GM23338 (cell line): ENCODE results near the gene LCE1F. TPM values are rescaled to one million over a fixed set of nuclear protein-coding genes. Genes with fewer than 3 reads are reported as not detected.
A peak's percentile ranks its signal among the peaks of the same experiment; 100 is the strongest.

Source experiments
- ATAC-seq: fragments of 200-7000 bp; cut with Tn5 transposase; 3 replicates; pipeline ENCODE4 v1.9.1; 2020
- DNase-seq: peaks from one replicate; pipeline ENCODE4 v3.0.0-alpha.2; 2015; ENCODE audit warnings: low spot score
- H2AFZ ChIP-seq: fragments of 200-600 bp; sonication (generic); 2 replicates; pipeline ENCODE4 v1.8.0; 2016; ENCODE audit warnings: antibody characterized with exemption, mild to moderate bottlenecking, moderate library complexity
- H3F3A ChIP-seq: fragments of 200-600 bp; sonication (generic); replicated peaks from 2 replicates; pipeline ENCODE4 v1.8.0; 2017; ENCODE audit warnings: antibody characterized with exemption, mixed run types, low read depth
- H3K27ac ChIP-seq: fragments of 200-600 bp; sonication (generic); 2 replicates; pipeline ENCODE4 v1.6.1; 2016; ENCODE audit warnings: low read depth
- H3K27me3 ChIP-seq: fragments of 200-600 bp; sonication (generic); 2 replicates; pipeline ENCODE4 v1.8.0; 2016; ENCODE audit warnings: mild to moderate bottlenecking, mixed run types, moderate library complexity; ENCODE audit not compliant: insufficient read depth
- H3K36me3 ChIP-seq: fragments of 200-600 bp; sonication (generic); 2 replicates; pipeline ENCODE4 v1.8.0; 2016; ENCODE audit warnings: mild to moderate bottlenecking; ENCODE audit not compliant: insufficient read depth
- H3K4me1 ChIP-seq: fragments of 200-600 bp; sonication (generic); 2 replicates; pipeline ENCODE4 v1.8.0; 2016; ENCODE audit warnings: mild to moderate bottlenecking, moderate library complexity; ENCODE audit not compliant: insufficient read depth
- H3K4me2 ChIP-seq: fragments of 200-600 bp; sonication (generic); 2 replicates; pipeline ENCODE4 v1.7.1; 2017; ENCODE audit warnings: mixed run types
- H3K4me3 ChIP-seq: fragments of 200-600 bp; sonication (generic); 2 replicates; pipeline ENCODE4 v1.6.1; 2016; ENCODE audit warnings: mixed run types
- H3K79me2 ChIP-seq: fragments of 200-600 bp; sonication (generic); replicated peaks from 2 replicates; pipeline ENCODE4 v1.8.0; 2017; ENCODE audit warnings: mild to moderate bottlenecking; ENCODE audit not compliant: insufficient read depth
- H3K9me2 ChIP-seq: fragments of 200-600 bp; sonication (generic); 2 replicates; pipeline ENCODE4 v1.8.0; 2017; ENCODE audit not compliant: insufficient read depth
- H4K20me1 ChIP-seq: fragments of 200-600 bp; sonication (generic); replicated peaks from 2 replicates; pipeline ENCODE4 v1.8.0; 2017; ENCODE audit warnings: mild to moderate bottlenecking; ENCODE audit not compliant: insufficient read depth
- H3K27ac Mint-ChIP-seq: 2 replicates; pipeline ENCODE4 v1.8.0; 2020; ENCODE audit warnings: inconsistent platforms, mild to moderate bottlenecking, moderate library complexity, mixed read lengths
- H3K27me3 Mint-ChIP-seq: 3 replicates; pipeline ENCODE4 v1.8.0; 2022; ENCODE audit warnings: low read depth, mild to moderate bottlenecking, moderate library complexity, mixed read lengths, inconsistent platforms; ENCODE audit not compliant: insufficient read depth, poor library complexity
- H3K36me3 Mint-ChIP-seq: 3 replicates; pipeline ENCODE4 v1.8.0; 2021; ENCODE audit warnings: low read depth, mild to moderate bottlenecking, inconsistent platforms, moderate library complexity, mixed read lengths
- H3K4me1 Mint-ChIP-seq: 3 replicates; pipeline ENCODE4 v1.8.0; 2020; ENCODE audit warnings: mild to moderate bottlenecking, inconsistent platforms, mixed read lengths
- H3K4me3 Mint-ChIP-seq: 3 replicates; pipeline ENCODE4 v1.8.0; 2021; ENCODE audit warnings: moderate library complexity, mild to moderate bottlenecking, inconsistent platforms, mixed read lengths
- H3K9me3 Mint-ChIP-seq: 3 replicates; pipeline ENCODE4 v1.8.0; 2020; ENCODE audit warnings: moderate library complexity, mild to moderate bottlenecking, inconsistent platforms, mixed read lengths
- CREB1 ChIP-seq: fragments of 250-450 bp; sonication (Bioruptor Pico); IDR thresholded peaks from 2 replicates; pipeline ENCODE4 v1.5.0; 2020; ENCODE audit warnings: low read depth, mild to moderate bottlenecking, moderate library complexity
- EZH2 ChIP-seq: fragments of 200-600 bp; sonication (generic); IDR thresholded peaks from one replicate; pipeline ENCODE4 v1.8.0; 2017; ENCODE audit warnings: antibody characterized with exemption, mild to moderate bottlenecking, low read depth; ENCODE audit not compliant: unreplicated experiment
- EZH2phosphoT487 ChIP-seq: fragments of 200-600 bp; sonication (generic); IDR thresholded peaks from one replicate; pipeline ENCODE4 v1.8.1; 2018; ENCODE audit warnings: antibody characterized with exemption; ENCODE audit not compliant: unreplicated experiment
- NANOG ChIP-seq: IDR thresholded peaks from 2 replicates; pipeline ENCODE4 v1.6.1; 2016; ENCODE audit warnings: antibody characterized with exemption, borderline replicate concordance
- POLR2AphosphoS5 ChIP-seq: IDR thresholded peaks from 2 replicates; pipeline ENCODE4 v1.6.1; 2016; ENCODE audit warnings: antibody characterized with exemption, low read depth
- STAT1 ChIP-seq: IDR thresholded peaks from one replicate; pipeline ENCODE4 v1.6.1; 2016; ENCODE audit warnings: antibody characterized with exemption; ENCODE audit not compliant: unreplicated experiment
- ZNF114 ChIP-seq: fragments of 250-450 bp; sonication (Bioruptor Pico); IDR thresholded peaks from 2 replicates; pipeline ENCODE4 v1.5.0; 2020; ENCODE audit warnings: mild to moderate bottlenecking, moderate library complexity
- ZNF331 ChIP-seq: fragments of 250-450 bp; sonication (Bioruptor Pico); IDR thresholded peaks from 2 replicates; pipeline ENCODE4 v1.5.0; 2020; ENCODE audit warnings: low read depth, mild to moderate bottlenecking, moderate library complexity
- polyA plus RNA-seq: library from polyadenylated mRNA; unstranded; fragments of >200 nt; fragmentation: Nextera tagmentation; extraction: Ambion mirVana; gene quantifications from 2 replicates; pipeline ENCODE4 v1.2.1, GENCODE V29; 2016
- total RNA-seq: library from RNA; depleted of rRNA; stranded (reverse); fragments of >200 nt; shearing (Covaris generic); gene quantifications from 2 replicates; pipeline ENCODE4 v1.2.3, GENCODE V29; 2014
- TF ChIP-seq, protein P1 (sequence below), 2 experiments: fragments of 200-600 bp in 1 of 2; sonication (generic) in 1 of 2; conservative IDR thresholded peaks; 2 replicates each; pipeline versions ENCODE4 v1.5.1 to v1.6.1; 2016 to 2017; ENCODE audit warnings: antibody characterized with exemption in 2 of 2, low read depth in 2 of 2, mild to moderate bottlenecking in 2 of 2, moderate library complexity in 1 of 2
- TF ChIP-seq, protein P2 (sequence below): IDR thresholded peaks from one replicate; pipeline ENCODE4 v1.6.1; 2018; ENCODE audit warnings: antibody characterized with exemption; ENCODE audit not compliant: unreplicated experiment
- TF ChIP-seq, protein P3 (sequence below): IDR thresholded peaks from 2 replicates; pipeline ENCODE4 v1.6.1; 2016; ENCODE audit warnings: antibody characterized with exemption

Gene LCE1F
- total and polyA plus RNA-seq, 2 experiments from 2014 or later = not detected

DNA sequence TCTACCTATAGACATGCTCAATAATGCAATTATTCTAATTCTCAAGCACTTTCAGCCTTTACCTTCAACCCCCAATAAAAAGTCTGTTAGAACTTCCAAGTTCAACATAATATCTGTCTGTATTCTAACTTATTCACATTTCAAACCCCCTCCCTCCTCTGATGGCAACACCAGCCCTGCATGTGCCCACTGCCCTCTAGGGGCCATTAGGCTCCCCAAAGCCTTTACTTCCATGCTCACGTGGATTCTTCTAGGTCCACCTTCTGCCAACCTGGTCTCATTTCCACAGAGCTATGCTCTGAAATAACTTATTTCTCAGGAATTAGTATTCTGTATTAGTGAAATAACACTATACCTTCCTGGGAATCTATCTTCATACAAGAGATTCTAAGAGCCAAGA lies 39.3 kb upstream of the LCE1F start:
- peaks cover 6% of the 10 kb centered on the region for H3K27me3 Mint-ChIP-seq
- H3K79me2 ChIP-seq = no peaks in the 10 kb centered on the region
- no peaks in the 10 kb centered on the region for H3F3A ChIP-seq
- no peak overlapping the region for H3K27ac ChIP-seq
- no peaks in the 10 kb centered on the region for H3K36me3 ChIP-seq
- peaks cover 8% of the 10 kb centered on the region; the same call in 1 of the 2 replicates for H3K4me1 ChIP-seq
- peaks cover 4% of the 10 kb centered on the region; the same call in 2 of the 3 replicates for H3K4me1 Mint-ChIP-seq
- peak; percentile 90 for ATAC-seq
- peaks cover 6% of the 10 kb centered on the region for H3K9me2 ChIP-seq
- no peaks in the 10 kb centered on the region for H3K9me3 Mint-ChIP-seq
- no peak overlapping the region for H3K4me2 ChIP-seq
- H3K27me3 ChIP-seq = no peaks in the 10 kb centered on the region
- no peak overlapping the region for H3K4me3 Mint-ChIP-seq
- no peak overlapping the region for H2AFZ ChIP-seq
- DNase-seq = peak; percentile 57
- TF ChIP-seq, protein P1, sequence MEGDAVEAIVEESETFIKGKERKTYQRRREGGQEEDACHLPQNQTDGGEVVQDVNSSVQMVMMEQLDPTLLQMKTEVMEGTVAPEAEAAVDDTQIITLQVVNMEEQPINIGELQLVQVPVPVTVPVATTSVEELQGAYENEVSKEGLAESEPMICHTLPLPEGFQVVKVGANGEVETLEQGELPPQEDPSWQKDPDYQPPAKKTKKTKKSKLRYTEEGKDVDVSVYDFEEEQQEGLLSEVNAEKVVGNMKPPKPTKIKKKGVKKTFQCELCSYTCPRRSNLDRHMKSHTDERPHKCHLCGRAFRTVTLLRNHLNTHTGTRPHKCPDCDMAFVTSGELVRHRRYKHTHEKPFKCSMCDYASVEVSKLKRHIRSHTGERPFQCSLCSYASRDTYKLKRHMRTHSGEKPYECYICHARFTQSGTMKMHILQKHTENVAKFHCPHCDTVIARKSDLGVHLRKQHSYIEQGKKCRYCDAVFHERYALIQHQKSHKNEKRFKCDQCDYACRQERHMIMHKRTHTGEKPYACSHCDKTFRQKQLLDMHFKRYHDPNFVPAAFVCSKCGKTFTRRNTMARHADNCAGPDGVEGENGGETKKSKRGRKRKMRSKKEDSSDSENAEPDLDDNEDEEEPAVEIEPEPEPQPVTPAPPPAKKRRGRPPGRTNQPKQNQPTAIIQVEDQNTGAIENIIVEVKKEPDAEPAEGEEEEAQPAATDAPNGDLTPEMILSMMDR (conservative IDR thresholded peaks at IDR 0.05; ENCODE audit: low read depth in 2 of 2) = peak; percentile 81 to 84
- TF ChIP-seq, protein P2, sequence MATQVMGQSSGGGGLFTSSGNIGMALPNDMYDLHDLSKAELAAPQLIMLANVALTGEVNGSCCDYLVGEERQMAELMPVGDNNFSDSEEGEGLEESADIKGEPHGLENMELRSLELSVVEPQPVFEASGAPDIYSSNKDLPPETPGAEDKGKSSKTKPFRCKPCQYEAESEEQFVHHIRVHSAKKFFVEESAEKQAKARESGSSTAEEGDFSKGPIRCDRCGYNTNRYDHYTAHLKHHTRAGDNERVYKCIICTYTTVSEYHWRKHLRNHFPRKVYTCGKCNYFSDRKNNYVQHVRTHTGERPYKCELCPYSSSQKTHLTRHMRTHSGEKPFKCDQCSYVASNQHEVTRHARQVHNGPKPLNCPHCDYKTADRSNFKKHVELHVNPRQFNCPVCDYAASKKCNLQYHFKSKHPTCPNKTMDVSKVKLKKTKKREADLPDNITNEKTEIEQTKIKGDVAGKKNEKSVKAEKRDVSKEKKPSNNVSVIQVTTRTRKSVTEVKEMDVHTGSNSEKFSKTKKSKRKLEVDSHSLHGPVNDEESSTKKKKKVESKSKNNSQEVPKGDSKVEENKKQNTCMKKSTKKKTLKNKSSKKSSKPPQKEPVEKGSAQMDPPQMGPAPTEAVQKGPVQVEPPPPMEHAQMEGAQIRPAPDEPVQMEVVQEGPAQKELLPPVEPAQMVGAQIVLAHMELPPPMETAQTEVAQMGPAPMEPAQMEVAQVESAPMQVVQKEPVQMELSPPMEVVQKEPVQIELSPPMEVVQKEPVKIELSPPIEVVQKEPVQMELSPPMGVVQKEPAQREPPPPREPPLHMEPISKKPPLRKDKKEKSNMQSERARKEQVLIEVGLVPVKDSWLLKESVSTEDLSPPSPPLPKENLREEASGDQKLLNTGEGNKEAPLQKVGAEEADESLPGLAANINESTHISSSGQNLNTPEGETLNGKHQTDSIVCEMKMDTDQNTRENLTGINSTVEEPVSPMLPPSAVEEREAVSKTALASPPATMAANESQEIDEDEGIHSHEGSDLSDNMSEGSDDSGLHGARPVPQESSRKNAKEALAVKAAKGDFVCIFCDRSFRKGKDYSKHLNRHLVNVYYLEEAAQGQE = no peak
- TF ChIP-seq ZNF114 (CRISPR knock-in tag) (no peak), POLR2AphosphoS5 (no peak)
- TF ChIP-seq, protein P3, sequence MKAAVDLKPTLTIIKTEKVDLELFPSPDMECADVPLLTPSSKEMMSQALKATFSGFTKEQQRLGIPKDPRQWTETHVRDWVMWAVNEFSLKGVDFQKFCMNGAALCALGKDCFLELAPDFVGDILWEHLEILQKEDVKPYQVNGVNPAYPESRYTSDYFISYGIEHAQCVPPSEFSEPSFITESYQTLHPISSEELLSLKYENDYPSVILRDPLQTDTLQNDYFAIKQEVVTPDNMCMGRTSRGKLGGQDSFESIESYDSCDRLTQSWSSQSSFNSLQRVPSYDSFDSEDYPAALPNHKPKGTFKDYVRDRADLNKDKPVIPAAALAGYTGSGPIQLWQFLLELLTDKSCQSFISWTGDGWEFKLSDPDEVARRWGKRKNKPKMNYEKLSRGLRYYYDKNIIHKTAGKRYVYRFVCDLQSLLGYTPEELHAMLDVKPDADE = no peak
- H4K20me1 ChIP-seq = no peaks in the 10 kb centered on the region
- H3K4me3 ChIP-seq = no peak overlapping the region
- no peak overlapping the region for H3K27ac Mint-ChIP-seq
- no peaks in the 10 kb centered on the region for H3K36me3 Mint-ChIP-seq

DNA sequence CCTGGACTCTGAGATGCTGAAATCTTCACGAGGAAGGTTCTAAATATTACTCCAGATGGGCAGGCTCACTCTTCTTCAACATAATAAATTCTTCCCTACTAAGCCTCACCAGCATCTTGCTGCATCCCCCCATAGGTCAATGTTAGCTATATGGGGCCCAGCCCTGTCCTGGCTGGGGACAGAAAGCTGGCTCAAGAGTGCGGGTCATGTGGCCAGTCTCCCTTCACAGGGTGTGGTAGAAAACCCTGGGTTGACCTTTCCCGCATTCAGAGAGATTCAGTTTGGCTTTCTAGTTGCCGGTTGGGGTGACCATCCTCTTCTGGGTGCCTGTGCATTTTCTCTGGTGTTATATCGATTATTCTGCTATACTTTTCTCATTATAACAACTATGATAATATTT lies 36.9 kb upstream of the LCE1F start:
- Mint-ChIP-seq H3K27ac (no peak overlapping the region), H3K9me3 (no peaks in the 10 kb centered on the region; the same call in 2 of the 3 replicates), H3K4me3 (no peak overlapping the region; the same call in 2 of the 3 replicates), H3K36me3 (no peaks in the 10 kb centered on the region), H3K4me1 (peaks cover 4% of the 10 kb centered on the region; the same call in 2 of the 3 replicates), H3K27me3 (peaks cover 6% of the 10 kb centered on the region)
- Histone ChIP-seq H3K4me1 (peaks cover 8% of the 10 kb centered on the region; the same call in 1 of the 2 replicates), H3K27me3 (no peaks in the 10 kb centered on the region), H3K4me3 (no peak overlapping the region), H3K4me2 (no peak overlapping the region), H3K9me2 (peaks cover 15% of the 10 kb centered on the region), H2AFZ (no peak overlapping the region), H3K79me2 (no peaks in the 10 kb centered on the region), H3K36me3 (no peaks in the 10 kb centered on the region), H4K20me1 (no peaks in the 10 kb centered on the region), H3F3A (no peaks in the 10 kb centered on the region), H3K27ac (no peak overlapping the region)
- ATAC-seq = no peak
- no peak for DNase-seq
- TF ChIP-seq ZNF114 (CRISPR knock-in tag) (no peak), EZH2 (no peak), NANOG (no peak), EZH2phosphoT487 (no peak), ZNF331 (CRISPR knock-in tag) (no peak), STAT1 (no peak), POLR2AphosphoS5 (no peak), CREB1 (no peak)
- TF ChIP-seq, protein P3 = no peak
- TF ChIP-seq, protein P2 = no peak
